ENCODE results near the gene CTXND1.

CTXND1 gene

DNA sequence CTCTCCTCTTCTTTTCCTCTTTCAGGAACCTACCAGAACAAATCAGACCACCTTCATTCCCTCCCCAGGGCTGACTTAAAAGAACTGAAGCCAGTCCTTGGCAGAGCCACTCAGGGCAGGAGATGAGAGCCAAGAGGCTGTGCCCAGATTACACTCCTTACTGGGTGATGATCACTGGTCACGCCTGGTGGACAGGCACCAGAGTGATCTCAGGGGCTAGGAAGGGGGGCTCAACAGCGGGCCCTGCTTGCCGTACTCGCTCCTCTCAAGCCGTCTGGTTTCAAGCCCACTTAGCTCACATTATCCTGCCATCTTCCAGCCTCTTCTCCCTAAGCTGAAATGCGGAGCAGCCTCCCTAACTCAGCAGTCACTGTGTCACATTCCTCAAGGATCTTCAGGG is 100.9 kb downstream of the CTXND1 start:
- no peak for TF ChIP-seq BACH2 (CRISPR knock-in tag; IDR thresholded peaks at IDR 0.05; ENCODE audit: borderline replicate concordance)
- ATAC-seq, result no peak

Measured in SK-N-SH treated with all-trans-retinoic acid at 6 μM for 48 hours (cell line).